ENCODE measurements around the gene LMBR1L. TPM values are rescaled to one million over a fixed set of nuclear protein-coding genes. Genes with fewer than 3 reads are reported as not detected.
A peak's percentile ranks its signal among the peaks of the same experiment; 100 is the strongest.

The LMBR1L gene
- total and polyA plus RNA-seq, 2 of the 13 experiments (the other 11 are each of a cell fraction or from before 2014, with no cell fraction given) = 12.2 to 65.9 TPM

- peak; percentile 62; the same call in 1 of the 2 replicates for TF ChIP-seq NFAT5 (CRISPR knock-in tag; IDR thresholded peaks at IDR 0.05)
- no peak for TF ChIP-seq FOSL2 (CRISPR knock-in tag; IDR thresholded peaks at IDR 0.05)
- TF ChIP-seq FOXP4 (CRISPR knock-in tag; IDR thresholded peaks at IDR 0.05) = no peak
- peak; percentile 95; the same call in 1 of the 2 replicates for TF ChIP-seq CCDC6 (CRISPR knock-in tag; IDR thresholded peaks at IDR 0.05)
- TF ChIP-seq ZNF367 (CRISPR knock-in tag; IDR thresholded peaks at IDR 0.05; ENCODE audit: borderline replicate concordance) = no peak; the same call in 1 of the 2 replicates
- TF ChIP-seq ZNF674 (CRISPR knock-in tag; IDR thresholded peaks at IDR 0.05; ENCODE audit: low read depth) = 0 out of 2 replicates have a peak, but pooled peaks have one; percentile 59
- TF ChIP-seq SIN3B (IDR thresholded peaks at IDR 0.05; ENCODE audit: low read length) = no peak
- TF ChIP-seq KAT2B (IDR thresholded peaks at IDR 0.05; ENCODE audit: borderline replicate concordance, low read depth, low read length) = no peak
- TF ChIP-seq ZNF691 (CRISPR knock-in tag; IDR thresholded peaks at IDR 0.05; ENCODE audit: borderline replicate concordance, low read depth) = peak; percentile 59; the same call in 1 of the 2 replicates
- no peak for TF ChIP-seq ZEB1 (IDR thresholded peaks at IDR 0.05; ENCODE audit: insufficient replicate concordance, low read depth)
- no peak; the same call in 1 of the 2 replicates for TF ChIP-seq RNF2 (conservative IDR thresholded peaks at IDR 0.05; ENCODE audit: low read depth)
- no peak for TF ChIP-seq TRAFD1 (CRISPR knock-in tag; IDR thresholded peaks at IDR 0.05; ENCODE audit: borderline replicate concordance)
- peak; percentile 39 for TF ChIP-seq PATZ1 (CRISPR knock-in tag; IDR thresholded peaks at IDR 0.05)
Measured at GRCh38 chr12:49131051-49131893, 20.6 kb upstream of the LMBR1L start, which contains the start of gene TUBA1B (continued).
